Cardiac muscle cell (in vitro differentiated cells and primary cell): Measurements from ENCODE around the gene KLHDC9. TPM values are rescaled to one million over a fixed set of nuclear protein-coding genes. Genes with fewer than 3 reads are reported as not detected.
A peak's percentile ranks its signal among the peaks of the same experiment; 100 is the strongest.

ENCODE experiments used
- DNase-seq, 2 donors: peaks; one replicate each; pipeline versions ENCODE4 v3.0.0 to v3.0.0-alpha.2; 2010 to 2017; ENCODE audit warnings: low read depth in 1 of 2, low spot score in 1 of 2
- H3K27ac ChIP-seq: fragments of 200-600 bp; sonication (generic); 2 replicates; pipeline ENCODE4 v1.5.1; 2016
- H3K27me3 ChIP-seq: fragments of 200-600 bp; sonication (generic); 2 replicates; pipeline ENCODE4 v1.6.0; 2016; ENCODE audit warnings: control low read depth
- H3K36me3 ChIP-seq: fragments of 200-600 bp; sonication (generic); 2 replicates; pipeline ENCODE4 v1.5.1; 2016; ENCODE audit warnings: control low read depth
- H3K4me1 ChIP-seq: fragments of 200-600 bp; sonication (generic); 2 replicates; pipeline ENCODE4 v1.8.1; 2017; ENCODE audit warnings: low read depth, mild to moderate bottlenecking, mixed run types
- H3K4me3 ChIP-seq: fragments of 200-600 bp; sonication (generic); 2 replicates; pipeline ENCODE4 v1.5.1; 2016; ENCODE audit warnings: mild to moderate bottlenecking
- H3K9me3 ChIP-seq: fragments of 200-600 bp; sonication (generic); 2 replicates; pipeline ENCODE4 v1.5.1; 2017; ENCODE audit warnings: low read depth, mild to moderate bottlenecking, control low read depth
- CTCF ChIP-seq: IDR thresholded peaks from 2 replicates; pipeline ENCODE4 v1.5.1; 2012; ENCODE audit warnings: low read depth, mild to moderate bottlenecking, low read length
- polyA plus RNA-seq: library from polyadenylated mRNA; unstranded; fragments of >200 nt; fragmentation: Nextera tagmentation; extraction: Ambion mirVana; gene quantifications from 2 replicates; pipeline ENCODE4 v1.2.1, GENCODE V29; 2016
- total RNA-seq: library from RNA; depleted of rRNA; stranded (reverse); fragments of >200 nt; gene quantifications from 2 replicates; pipeline ENCODE4 v1.2.3, GENCODE V29; 2016

KLHDC9 gene
- total RNA-seq (36.5 and 42.4 TPM in 2 replicates), polyA plus RNA-seq (41.2 and 48.7 TPM in 2 replicates)

- DNase-seq, result peak; percentile 69 to 94
- H3K9me3 ChIP-seq, result no peaks in the 10 kb centered on the region
- H3K36me3 ChIP-seq, result peaks cover 16% of the 10 kb centered on the region
- TF ChIP-seq CTCF, result peak; percentile 7
- H3K4me1 ChIP-seq, result peaks cover 3% of the 10 kb centered on the region
- H3K4me3 ChIP-seq, result peak within 1 kb of the TSS; percentile 58
- H3K27ac ChIP-seq, result peak within 1 kb of the TSS; percentile 37
- peaks cover 3% of the 10 kb centered on the region for H3K27me3 ChIP-seq
Observed at GRCh38 chr1:161098210-161099068, at the start of gene KLHDC9. TSS of gene KLHDC9 (plus strand) at chr1:161098361. CDS start at chr1:161098536, 175 bp downstream.

- no peaks in the 10 kb centered on the region for H3K9me3 ChIP-seq
- H3K27ac ChIP-seq, result no peak overlapping the region
- H3K4me1 ChIP-seq, result peaks cover 11% of the 10 kb centered on the region
- no peak overlapping the region for H3K4me3 ChIP-seq
- H3K36me3 ChIP-seq, result no peaks in the 10 kb centered on the region
- peaks cover 2% of the 10 kb centered on the region for H3K27me3 ChIP-seq
- no peak for TF ChIP-seq CTCF
- no peak for DNase-seq
Observed at GRCh38 chr1:161048949-161049722, 49.0 kb upstream of the KLHDC9 start.

GRCh38 chr1:161051219-161051618 lies 46.9 kb upstream of the KLHDC9 start:
- DNase-seq, result no peak
- Histone ChIP-seq H3K4me1 (peaks cover 5% of the 10 kb centered on the region), H3K27me3 (peaks cover 2% of the 10 kb centered on the region)

GRCh38 chr1:161052899-161053298 lies 45.3 kb upstream of the KLHDC9 start:
- H3K36me3 ChIP-seq, result no peaks in the 10 kb centered on the region

More at GRCh38 chr1:161051219-161051618, 46.9 kb upstream of the KLHDC9 start:
- Histone ChIP-seq H3K36me3 (no peaks in the 10 kb centered on the region), H3K9me3 (no peaks in the 10 kb centered on the region), H3K4me3 (no peak overlapping the region), H3K27ac (no peak overlapping the region)
- no peak for TF ChIP-seq CTCF

GRCh38 chr1:161054232-161054631 lies 43.9 kb upstream of the KLHDC9 start:
- Histone ChIP-seq H3K27ac (no peak overlapping the region), H3K9me3 (no peaks in the 10 kb centered on the region), H3K4me3 (no peak overlapping the region), H3K4me1 (no peaks in the 10 kb centered on the region), H3K27me3 (no peaks in the 10 kb centered on the region), H3K36me3 (no peaks in the 10 kb centered on the region)
- TF ChIP-seq CTCF, result no peak
- DNase-seq, result no peak

More at GRCh38 chr1:161052899-161053298, 45.3 kb upstream of the KLHDC9 start:
- no peak overlapping the region for H3K27ac ChIP-seq
- peaks cover 2% of the 10 kb centered on the region for H3K27me3 ChIP-seq
- DNase-seq, result no peak
- no peak overlapping the region for H3K4me3 ChIP-seq
- no peaks in the 10 kb centered on the region for H3K9me3 ChIP-seq
- H3K4me1 ChIP-seq, result no peaks in the 10 kb centered on the region
- no peak for TF ChIP-seq CTCF
